8988T (cell line): ENCODE results near the gene GYG2.
"Not testable (repeated sequence)": the region's sequence is repeated elsewhere in the genome, so short reads cannot be mapped to it uniquely, and the experiment has no call there.

Experiments used
- DNase-seq: peaks from one replicate; pipeline ENCODE4 v3.0.0; 2011

GYG2 gene

GRCh38 chrX:2828344-2828958 is at the start of gene GYG2:
TSS of gene GYG2 (plus strand) at chrX:2828930. CDS start at chrX:2830189, 1,259 bp downstream.
- DNase-seq, result no peak

- DNase-seq, result not testable (repeated sequence)
Measured at GRCh38 chrX:2780472-2781225, 48.1 kb upstream of the GYG2 start.

- DNase-seq, result no peak
Measured at GRCh38 chrX:2781226-2781571, 47.5 kb upstream of the GYG2 start.

GRCh38 chrX:2781698-2782097 is 47.0 kb upstream of the GYG2 start:
- DNase-seq, result no peak

- no peak for DNase-seq
Measured at GRCh38 chrX:2782171-2782570, 46.6 kb upstream of the GYG2 start.

- no peak for DNase-seq
Measured at GRCh38 chrX:2782778-2783177, 46.0 kb upstream of the GYG2 start.

GRCh38 chrX:2784026-2784425 is 44.7 kb upstream of the GYG2 start:
- DNase-seq, result no peak

- DNase-seq, result no peak
Measured at GRCh38 chrX:2785538-2785937, 43.2 kb upstream of the GYG2 start.

GRCh38 chrX:2788980-2789379 is 39.8 kb upstream of the GYG2 start:
- DNase-seq, result no peak

GRCh38 chrX:2789569-2789968 is 39.2 kb upstream of the GYG2 start:
- no peak for DNase-seq

- no peak for DNase-seq
Measured at GRCh38 chrX:2793752-2794151, 35.0 kb upstream of the GYG2 start.

- DNase-seq, result no peak
Measured at GRCh38 chrX:2794336-2794735, 34.4 kb upstream of the GYG2 start.

GRCh38 chrX:2796808-2797207 is 31.9 kb upstream of the GYG2 start:
- DNase-seq, result not testable (repeated sequence)

- no peak for DNase-seq
Measured at GRCh38 chrX:2799369-2799768, 29.4 kb upstream of the GYG2 start.

GRCh38 chrX:2799980-2800379 is 28.8 kb upstream of the GYG2 start:
- DNase-seq, result not testable (repeated sequence)

- DNase-seq, result no peak
Measured at GRCh38 chrX:2801223-2801622, 27.5 kb upstream of the GYG2 start.

- DNase-seq, result not testable (repeated sequence)
Measured at GRCh38 chrX:2802376-2803090, 26.2 kb upstream of the GYG2 start.

- not testable (repeated sequence) for DNase-seq
Measured at GRCh38 chrX:2803486-2803885, 25.2 kb upstream of the GYG2 start.

GRCh38 chrX:2804106-2804843 is 24.5 kb upstream of the GYG2 start:
- not testable (repeated sequence) for DNase-seq

GRCh38 chrX:2804858-2805257 is 23.9 kb upstream of the GYG2 start:
- DNase-seq, result not testable (repeated sequence)

- no peak for DNase-seq
Measured at GRCh38 chrX:2811271-2811670, 17.5 kb upstream of the GYG2 start.

- not testable (repeated sequence) for DNase-seq
Measured at GRCh38 chrX:2812161-2812907, 16.4 kb upstream of the GYG2 start.

GRCh38 chrX:2817036-2817435 is 11.7 kb upstream of the GYG2 start:
- no peak for DNase-seq
